T-helper 1 cell treated with Interleukin-12 subunit alpha and Interleukin-12 subunit beta and Interleukin-4 antibody, amounts not matched to agents 30 μg/mL and 1 μg/mL, for 36 hours (primary cell): ENCODE measurements around the gene NME2.

Experiments
- H3K27ac Mint-ChIP-seq: one replicate; pipeline ENCODE4 v1.8.0; 2021; ENCODE audit warnings: mild to moderate bottlenecking, mixed read lengths
- H3K27me3 Mint-ChIP-seq: one replicate; pipeline ENCODE4 v1.8.0; 2021; ENCODE audit warnings: low read depth, mixed read lengths
- H3K36me3 Mint-ChIP-seq: one replicate; pipeline ENCODE4 v1.8.0; 2021; ENCODE audit warnings: low read depth, mixed read lengths
- H3K4me1 Mint-ChIP-seq: one replicate; pipeline ENCODE4 v1.8.0; 2021; ENCODE audit warnings: low read depth, mixed read lengths
- H3K4me3 Mint-ChIP-seq: one replicate; pipeline ENCODE4 v1.8.0; 2021; ENCODE audit warnings: mild to moderate bottlenecking, moderate library complexity, mixed read lengths
- H3K9me3 Mint-ChIP-seq: one replicate; pipeline ENCODE4 v1.8.0; 2021; ENCODE audit warnings: mixed read lengths

The NME2 gene

GRCh38 chr17:51142597-51142996 lies 23.6 kb upstream of the NME2 start:
- Mint-ChIP-seq H3K4me3 (no peak overlapping the region), H3K36me3 (no peaks in the 10 kb centered on the region), H3K27me3 (no peaks in the 10 kb centered on the region), H3K27ac (no peak overlapping the region), H3K4me1 (peaks cover 4% of the 10 kb centered on the region), H3K9me3 (no peaks in the 10 kb centered on the region)

- no peaks in the 10 kb centered on the region for H3K36me3 Mint-ChIP-seq
Measured at GRCh38 chr17:51144266-51145022, 21.8 kb upstream of the NME2 start.

GRCh38 chr17:51147650-51148049 lies 18.6 kb upstream of the NME2 start:
- H3K4me1 Mint-ChIP-seq, result peaks cover 7% of the 10 kb centered on the region
- no peaks in the 10 kb centered on the region for H3K27me3 Mint-ChIP-seq
- H3K36me3 Mint-ChIP-seq, result no peaks in the 10 kb centered on the region
- H3K4me3 Mint-ChIP-seq, result no peak overlapping the region
- H3K9me3 Mint-ChIP-seq, result no peaks in the 10 kb centered on the region
- H3K27ac Mint-ChIP-seq, result no peak overlapping the region

More at GRCh38 chr17:51144266-51145022, 21.8 kb upstream of the NME2 start:
- Mint-ChIP-seq H3K27me3 (no peaks in the 10 kb centered on the region), H3K27ac (no peak overlapping the region), H3K4me1 (peaks cover 7% of the 10 kb centered on the region), H3K9me3 (no peaks in the 10 kb centered on the region), H3K4me3 (no peak overlapping the region)

- no peak overlapping the region for H3K27ac Mint-ChIP-seq
- no peaks in the 10 kb centered on the region for H3K9me3 Mint-ChIP-seq
- no peak overlapping the region for H3K4me3 Mint-ChIP-seq
- H3K4me1 Mint-ChIP-seq, result peaks cover 7% of the 10 kb centered on the region
- H3K27me3 Mint-ChIP-seq, result no peaks in the 10 kb centered on the region
- H3K36me3 Mint-ChIP-seq, result no peaks in the 10 kb centered on the region
Measured at GRCh38 chr17:51149163-51149562, 17.0 kb upstream of the NME2 start.

GRCh38 chr17:51150932-51151331 lies 15.3 kb upstream of the NME2 start:
- Mint-ChIP-seq H3K9me3 (no peaks in the 10 kb centered on the region), H3K27ac (no peak overlapping the region), H3K36me3 (peaks cover 5% of the 10 kb centered on the region), H3K4me1 (peaks cover 14% of the 10 kb centered on the region), H3K27me3 (no peaks in the 10 kb centered on the region), H3K4me3 (no peak overlapping the region)

GRCh38 chr17:51152766-51153209 lies 13.4 kb upstream of the NME2 start:
- Mint-ChIP-seq H3K27me3 (no peaks in the 10 kb centered on the region), H3K27ac (no peak overlapping the region), H3K36me3 (peaks cover 13% of the 10 kb centered on the region), H3K9me3 (no peaks in the 10 kb centered on the region), H3K4me1 (peaks cover 16% of the 10 kb centered on the region), H3K4me3 (no peak overlapping the region)

GRCh38 chr17:51153210-51154072 lies 12.8 kb upstream of the NME2 start, which contains the start of gene NME1:
NME1 (plus strand) TSS chr17:51153559; CDS start chr17:51155655, 2,096 bp downstream.
- H3K36me3 Mint-ChIP-seq, result peaks cover 13% of the 10 kb centered on the region
- H3K4me1 Mint-ChIP-seq, result peaks cover 15% of the 10 kb centered on the region
- no peaks in the 10 kb centered on the region for H3K27me3 Mint-ChIP-seq
- no peaks in the 10 kb centered on the region for H3K9me3 Mint-ChIP-seq
- no peak within 1 kb of the TSS for H3K4me3 Mint-ChIP-seq
- no peak within 1 kb of the TSS for H3K27ac Mint-ChIP-seq

- Mint-ChIP-seq H3K4me1 (peaks cover 17% of the 10 kb centered on the region), H3K27ac (no peak overlapping the region), H3K9me3 (no peaks in the 10 kb centered on the region), H3K4me3 (no peak overlapping the region), H3K27me3 (no peaks in the 10 kb centered on the region), H3K36me3 (peaks cover 18% of the 10 kb centered on the region)
Measured at GRCh38 chr17:51154176-51154575, 12.0 kb upstream of the NME2 start.

GRCh38 chr17:51155416-51155815 lies 10.8 kb upstream of the NME2 start:
- H3K4me3 Mint-ChIP-seq, result peak overlapping the region; percentile 20
- peaks cover 23% of the 10 kb centered on the region for H3K36me3 Mint-ChIP-seq
- no peaks in the 10 kb centered on the region for H3K9me3 Mint-ChIP-seq
- no peak overlapping the region for H3K27ac Mint-ChIP-seq
- H3K27me3 Mint-ChIP-seq, result no peaks in the 10 kb centered on the region
- peaks cover 21% of the 10 kb centered on the region for H3K4me1 Mint-ChIP-seq

- Mint-ChIP-seq H3K27me3 (no peaks in the 10 kb centered on the region), H3K27ac (no peak overlapping the region), H3K36me3 (peaks cover 42% of the 10 kb centered on the region), H3K4me3 (no peak overlapping the region), H3K4me1 (peaks cover 21% of the 10 kb centered on the region), H3K9me3 (no peaks in the 10 kb centered on the region)
Measured at GRCh38 chr17:51159604-51160003, 6.6 kb upstream of the NME2 start.

GRCh38 chr17:51161541-51161940 lies 4.7 kb upstream of the NME2 start:
- Mint-ChIP-seq H3K27me3 (no peaks in the 10 kb centered on the region), H3K27ac (no peak overlapping the region), H3K36me3 (peaks cover 39% of the 10 kb centered on the region), H3K4me3 (no peak overlapping the region), H3K9me3 (no peaks in the 10 kb centered on the region), H3K4me1 (peaks cover 19% of the 10 kb centered on the region)

GRCh38 chr17:51164911-51165679 lies 1.1 kb upstream of the NME2 start:
- Mint-ChIP-seq H3K27me3 (no peaks in the 10 kb centered on the region), H3K4me1 (peaks cover 24% of the 10 kb centered on the region), H3K9me3 (no peaks in the 10 kb centered on the region), H3K36me3 (peaks cover 40% of the 10 kb centered on the region), H3K4me3 (peak overlapping the region; percentile 95), H3K27ac (peak overlapping the region; percentile 97)

- Mint-ChIP-seq H3K4me3 (peak overlapping the region; percentile 95), H3K27ac (peak overlapping the region; percentile 97), H3K4me1 (peaks cover 23% of the 10 kb centered on the region), H3K27me3 (no peaks in the 10 kb centered on the region), H3K9me3 (no peaks in the 10 kb centered on the region), H3K36me3 (peaks cover 38% of the 10 kb centered on the region)
Measured at GRCh38 chr17:51165680-51166197, 472 bp upstream of the NME2 start.
